ENCODE measurements around the gene HORMAD2.

DNA sequence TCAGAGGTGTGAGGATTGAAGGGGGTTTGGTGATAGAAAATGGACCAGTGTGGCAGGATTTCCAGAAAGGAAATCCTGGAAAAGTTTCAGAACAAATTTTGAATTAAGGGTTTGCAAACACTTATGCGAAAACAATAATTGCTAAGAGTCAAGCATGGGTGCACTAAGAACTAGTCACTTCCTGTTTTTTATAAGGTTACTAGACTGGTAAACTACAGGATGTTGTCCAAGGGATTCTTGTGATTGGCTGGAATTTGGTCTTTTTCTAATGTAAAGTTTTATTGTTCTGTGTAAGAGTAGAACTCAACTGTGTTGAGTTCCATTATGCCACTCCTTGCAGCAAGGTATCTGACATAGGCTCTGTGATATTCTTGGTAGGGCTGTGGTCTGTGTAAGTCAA is 112.2 kb downstream of the HORMAD2 start:
- TF ChIP-seq SNAI2 (CRISPR knock-in tag; IDR thresholded peaks at IDR 0.05) (no peak), ZFP30 (CRISPR knock-in tag; IDR thresholded peaks at IDR 0.05) (no peak), ESRRG (CRISPR knock-in tag; IDR thresholded peaks at IDR 0.05) (no peak), TCF4 (CRISPR knock-in tag; IDR thresholded peaks at IDR 0.05; ENCODE audit: borderline replicate concordance) (no peak), ZFP3 (CRISPR knock-in tag; IDR thresholded peaks at IDR 0.05) (no peak)
